RWPE1 (cell line): ENCODE results near the gene GORAB.

Experiments
- CTCF ChIA-PET: fragments of 350-600 bp; sonication (Branson Sonifier 250); formaldehyde crosslinking; extraction: SDS; loops from one replicate; lab custom pipeline; 2021; lab: Yijun Ruan, JAX
- POLR2A ChIA-PET: fragments of 400-600 bp; formaldehyde crosslinking; extraction: SDS; loops from one replicate; lab custom pipeline; 2020; ENCODE audit warnings: antibody characterized with exemption; ENCODE audit not compliant: low non-redundant PET; lab: Yijun Ruan, JAX
- DNase-seq: peaks from one replicate; pipeline ENCODE4 v3.0.0; 2012; ENCODE audit warnings: low spot score
- H3K27ac ChIP-seq: fragments of 450-650 bp; 2 replicates; pipeline ENCODE4 v1.5.1; 2017
- CTCF ChIP-seq: fragments of 450-650 bp; conservative IDR thresholded peaks from 2 replicates; pipeline ENCODE4 v1.5.1; 2017; ENCODE audit warnings: low read depth, mild to moderate bottlenecking

GORAB gene

GRCh38 chr1:170531758-170532657 lies at the start of gene GORAB:
Gene GORAB, plus strand, starts transcription at chr1:170532166. Its CDS starts 58 bp downstream, at chr1:170532224.
- peak; percentile 97 for DNase-seq
- H3K27ac ChIP-seq = peak within 1 kb of the TSS; percentile 87
- POLR2A ChIA-PET = no interaction called here
- no peak for TF ChIP-seq CTCF
- CTCF ChIA-PET = no interaction called here

GRCh38 chr1:170483051-170483450 lies 48.9 kb upstream of the GORAB start:
- ChIA-PET POLR2A (no interaction called here), CTCF (interaction anchor here (1.2 kb wide), 1 partner anchor 537 kb away, joined by 4 read pairs; no protein-coding TSS in a partner anchor)
- TF ChIP-seq CTCF = no peak
- H3K27ac ChIP-seq = no peak overlapping the region
- DNase-seq = no peak

- DNase-seq = no peak
- no peak for TF ChIP-seq CTCF
- CTCF ChIA-PET = no interaction called here
- POLR2A ChIA-PET = no interaction called here
- H3K27ac ChIP-seq = no peak overlapping the region
These were observed 44.5 kb upstream of the GORAB start for GRCh38 chr1:170487503-170487902.

GRCh38 chr1:170491291-170491690 lies 40.7 kb upstream of the GORAB start:
- ChIA-PET CTCF (no interaction called here), POLR2A (no interaction called here)
- DNase-seq = no peak
- no peak for TF ChIP-seq CTCF
- no peak overlapping the region for H3K27ac ChIP-seq

GRCh38 chr1:170494369-170494768 lies 37.6 kb upstream of the GORAB start:
- DNase-seq = peak; percentile 5
- no peak for TF ChIP-seq CTCF
- ChIA-PET POLR2A (no interaction called here), CTCF (no interaction called here)
- H3K27ac ChIP-seq = no peak overlapping the region

- H3K27ac ChIP-seq = no peak overlapping the region
- TF ChIP-seq CTCF = no peak
- no peak for DNase-seq
- ChIA-PET POLR2A (no interaction called here), CTCF (no interaction called here)
These were observed 37.0 kb upstream of the GORAB start for GRCh38 chr1:170495006-170495405.
